C4-2B (cell line): ENCODE measurements around the gene PLA2G3.

Experiments
- ZFX ChIP-seq: fragments of 450-650 bp; IDR thresholded peaks from 2 replicates; pipeline ENCODE4 v1.6.1; 2017
- TF ChIP-seq, protein P1 (sequence below): fragments of 450-650 bp; conservative IDR thresholded peaks from 2 replicates; pipeline ENCODE4 v1.5.1; 2017; ENCODE audit warnings: mild to moderate bottlenecking

DNA sequence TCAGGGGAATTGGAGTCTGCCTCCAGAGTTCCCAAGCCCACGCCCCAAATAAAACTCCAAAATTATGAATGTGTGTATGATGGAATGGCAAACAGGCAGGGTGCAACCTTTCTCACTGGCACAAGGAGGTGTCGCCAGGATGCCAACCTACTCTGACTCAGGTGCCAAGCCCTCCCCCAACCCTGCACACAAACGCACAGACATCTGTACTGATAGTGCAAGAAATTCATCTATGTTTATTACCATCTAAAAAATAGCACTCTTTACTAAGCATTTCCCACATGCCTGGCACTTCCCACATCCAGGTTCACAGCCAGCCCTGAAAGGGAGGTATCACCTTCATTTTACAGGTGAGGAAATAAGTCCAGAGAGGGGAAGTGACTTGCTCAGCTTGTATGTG, 1.2 kb downstream of the PLA2G3 start:
- TF ChIP-seq, protein P1, sequence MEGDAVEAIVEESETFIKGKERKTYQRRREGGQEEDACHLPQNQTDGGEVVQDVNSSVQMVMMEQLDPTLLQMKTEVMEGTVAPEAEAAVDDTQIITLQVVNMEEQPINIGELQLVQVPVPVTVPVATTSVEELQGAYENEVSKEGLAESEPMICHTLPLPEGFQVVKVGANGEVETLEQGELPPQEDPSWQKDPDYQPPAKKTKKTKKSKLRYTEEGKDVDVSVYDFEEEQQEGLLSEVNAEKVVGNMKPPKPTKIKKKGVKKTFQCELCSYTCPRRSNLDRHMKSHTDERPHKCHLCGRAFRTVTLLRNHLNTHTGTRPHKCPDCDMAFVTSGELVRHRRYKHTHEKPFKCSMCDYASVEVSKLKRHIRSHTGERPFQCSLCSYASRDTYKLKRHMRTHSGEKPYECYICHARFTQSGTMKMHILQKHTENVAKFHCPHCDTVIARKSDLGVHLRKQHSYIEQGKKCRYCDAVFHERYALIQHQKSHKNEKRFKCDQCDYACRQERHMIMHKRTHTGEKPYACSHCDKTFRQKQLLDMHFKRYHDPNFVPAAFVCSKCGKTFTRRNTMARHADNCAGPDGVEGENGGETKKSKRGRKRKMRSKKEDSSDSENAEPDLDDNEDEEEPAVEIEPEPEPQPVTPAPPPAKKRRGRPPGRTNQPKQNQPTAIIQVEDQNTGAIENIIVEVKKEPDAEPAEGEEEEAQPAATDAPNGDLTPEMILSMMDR = no peak
- no peak for TF ChIP-seq ZFX
